IPS-18c (cell line): ENCODE measurements around the gene MED15.
"Not testable (repeated sequence)": the region's sequence is repeated elsewhere in the genome, so short reads cannot be mapped to it uniquely, and the experiment has no call there.

Source experiments
- H3K4me3 ChIP-seq: 2 replicates; pipeline ENCODE4 v1.7.0; 2013; ENCODE audit warnings: low read depth, mild to moderate bottlenecking, low read length, moderate library complexity; ENCODE audit not compliant: insufficient read depth
- H3K9me3 ChIP-seq: one replicate; pipeline ENCODE4 v1.6.1; 2013; ENCODE audit warnings: mild to moderate bottlenecking, low read length, moderate library complexity; ENCODE audit not compliant: control insufficient read depth, insufficient read depth

Gene MED15

GRCh38 chr22:20538875-20539274 lies 31.5 kb downstream of the MED15 start:
- not testable (repeated sequence) for H3K9me3 ChIP-seq, H3K4me3 ChIP-seq

- peaks cover 2% of the 10 kb centered on the region for H3K9me3 ChIP-seq
- H3K4me3 ChIP-seq, result no peak overlapping the region
These were observed 34.6 kb downstream of the MED15 start for GRCh38 chr22:20542055-20542454.

GRCh38 chr22:20542736-20543135 lies 35.3 kb downstream of the MED15 start:
- Histone ChIP-seq H3K9me3 (peaks cover 2% of the 10 kb centered on the region), H3K4me3 (no peak overlapping the region)

- not testable (repeated sequence) for H3K4me3 ChIP-seq, H3K9me3 ChIP-seq
These were observed 37.9 kb downstream of the MED15 start for GRCh38 chr22:20545318-20545634.

- no peak overlapping the region for H3K4me3 ChIP-seq
- peaks cover 2% of the 10 kb centered on the region for H3K9me3 ChIP-seq
These were observed 38.5 kb downstream of the MED15 start for GRCh38 chr22:20545681-20546521.

GRCh38 chr22:20546541-20546950 lies 39.1 kb downstream of the MED15 start:
- H3K4me3 ChIP-seq, result no peak overlapping the region

GRCh38 chr22:20547029-20547428 lies 39.6 kb downstream of the MED15 start:
- no peaks in the 10 kb centered on the region for H3K9me3 ChIP-seq

More at GRCh38 chr22:20546541-20546950, 39.1 kb downstream of the MED15 start:
- H3K9me3 ChIP-seq, result no peaks in the 10 kb centered on the region

GRCh38 chr22:20548806-20549205 lies 41.4 kb downstream of the MED15 start:
- Histone ChIP-seq H3K4me3 (no peak overlapping the region), H3K9me3 (no peaks in the 10 kb centered on the region)

More at GRCh38 chr22:20547029-20547428, 39.6 kb downstream of the MED15 start:
- no peak overlapping the region for H3K4me3 ChIP-seq

GRCh38 chr22:20549232-20549841 lies 41.9 kb downstream of the MED15 start:
- Histone ChIP-seq H3K4me3 (no peak overlapping the region), H3K9me3 (no peaks in the 10 kb centered on the region)

- H3K9me3 ChIP-seq, result no peaks in the 10 kb centered on the region
- no peak overlapping the region for H3K4me3 ChIP-seq
These were observed 42.8 kb downstream of the MED15 start for GRCh38 chr22:20550057-20550817.

- H3K9me3 ChIP-seq, result no peaks in the 10 kb centered on the region
- no peak overlapping the region for H3K4me3 ChIP-seq
These were observed 43.7 kb downstream of the MED15 start for GRCh38 chr22:20550851-20551744.

- Histone ChIP-seq H3K4me3 (no peak overlapping the region), H3K9me3 (no peaks in the 10 kb centered on the region)
These were observed 44.5 kb downstream of the MED15 start for GRCh38 chr22:20551805-20552442.

GRCh38 chr22:20552443-20553401 lies 45.3 kb downstream of the MED15 start:
- Histone ChIP-seq H3K4me3 (no peak overlapping the region), H3K9me3 (no peaks in the 10 kb centered on the region)

- Histone ChIP-seq H3K4me3 (no peak overlapping the region), H3K9me3 (no peaks in the 10 kb centered on the region)
These were observed 46.7 kb downstream of the MED15 start for GRCh38 chr22:20553947-20554741.

- Histone ChIP-seq H3K9me3 (no peaks in the 10 kb centered on the region), H3K4me3 (no peak overlapping the region)
These were observed 47.4 kb downstream of the MED15 start for GRCh38 chr22:20554824-20555223.
